ENCODE measurements around the gene SHISA9. TPM values are rescaled to one million over a fixed set of nuclear protein-coding genes. Genes with fewer than 3 reads are reported as not detected.
"Not testable (repeated sequence)": the region's sequence is repeated elsewhere in the genome, so short reads cannot be mapped to it uniquely, and the experiment has no call there.

Gene SHISA9
- not detected in 2 replicates for total RNA-seq

GRCh38 chr16:12901597-12902461 lies at the start of gene SHISA9:
Gene SHISA9 (plus strand): TSS chr16:12901598.
- intact Hi-C loops (cut with micrococcal nuclease): loop anchor here (10.0 kb wide), 1 partner anchor 807 kb away; no protein-coding TSS in a partner anchor

DNA sequence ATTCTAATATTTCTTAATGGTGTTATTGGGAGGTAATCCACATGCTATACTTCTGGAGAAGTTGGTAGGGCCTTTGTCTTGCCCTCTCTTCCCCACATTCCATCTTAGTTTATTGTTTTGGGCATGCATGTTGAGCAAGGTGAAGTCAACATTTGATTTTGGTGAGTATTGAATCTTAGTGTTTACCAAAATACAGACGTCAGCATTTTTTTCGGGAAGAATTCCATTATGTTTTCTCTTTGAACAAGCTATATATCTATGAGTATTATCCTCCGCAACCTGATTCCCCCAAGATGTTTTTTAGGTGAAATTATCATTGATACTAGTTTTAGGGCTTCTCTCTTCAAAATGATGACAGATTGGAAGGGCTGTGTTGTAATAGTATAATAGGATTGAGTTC lies 47.4 kb upstream of the SHISA9 start:
- intact Hi-C loops (cut with micrococcal nuclease): no loop called here

GRCh38 chr16:12857435-12857834 lies 44.0 kb upstream of the SHISA9 start:
- intact Hi-C loops (cut with micrococcal nuclease): not testable (repeated sequence)

GRCh38 chr16:12862327-12862726 lies 39.1 kb upstream of the SHISA9 start:
- intact Hi-C loops (cut with micrococcal nuclease): no loop called here

GRCh38 chr16:12862941-12863340 lies 38.5 kb upstream of the SHISA9 start:
- intact Hi-C loops (cut with micrococcal nuclease): no loop called here

GRCh38 chr16:12866981-12867551 lies 34.3 kb upstream of the SHISA9 start:
- intact Hi-C loops (cut with micrococcal nuclease): no loop called here

DNA sequence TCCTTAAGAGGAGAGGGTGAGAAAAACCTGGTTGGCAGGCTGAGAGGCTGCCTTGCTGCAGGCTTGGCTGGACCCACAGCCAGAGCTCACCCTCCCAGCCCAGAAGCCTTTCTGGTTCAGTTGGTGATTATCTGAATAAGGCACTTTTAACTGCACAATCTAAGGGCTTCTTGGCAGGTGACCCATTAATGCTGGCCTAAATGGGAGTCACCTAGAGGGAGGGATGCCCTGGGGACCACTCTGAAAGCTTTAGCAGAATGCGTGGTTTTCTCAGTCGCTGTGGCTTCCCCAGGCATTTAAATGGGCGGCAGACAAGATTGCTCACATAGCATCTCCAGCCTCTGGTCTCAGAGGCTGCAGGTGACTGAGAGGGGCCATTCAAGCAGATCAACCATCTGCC lies 33.2 kb upstream of the SHISA9 start:
- intact Hi-C loops (cut with micrococcal nuclease): no loop called here

- intact Hi-C loops (cut with micrococcal nuclease): no loop called here
Observed at GRCh38 chr16:12868788-12869187, 32.6 kb upstream of the SHISA9 start.

DNA sequence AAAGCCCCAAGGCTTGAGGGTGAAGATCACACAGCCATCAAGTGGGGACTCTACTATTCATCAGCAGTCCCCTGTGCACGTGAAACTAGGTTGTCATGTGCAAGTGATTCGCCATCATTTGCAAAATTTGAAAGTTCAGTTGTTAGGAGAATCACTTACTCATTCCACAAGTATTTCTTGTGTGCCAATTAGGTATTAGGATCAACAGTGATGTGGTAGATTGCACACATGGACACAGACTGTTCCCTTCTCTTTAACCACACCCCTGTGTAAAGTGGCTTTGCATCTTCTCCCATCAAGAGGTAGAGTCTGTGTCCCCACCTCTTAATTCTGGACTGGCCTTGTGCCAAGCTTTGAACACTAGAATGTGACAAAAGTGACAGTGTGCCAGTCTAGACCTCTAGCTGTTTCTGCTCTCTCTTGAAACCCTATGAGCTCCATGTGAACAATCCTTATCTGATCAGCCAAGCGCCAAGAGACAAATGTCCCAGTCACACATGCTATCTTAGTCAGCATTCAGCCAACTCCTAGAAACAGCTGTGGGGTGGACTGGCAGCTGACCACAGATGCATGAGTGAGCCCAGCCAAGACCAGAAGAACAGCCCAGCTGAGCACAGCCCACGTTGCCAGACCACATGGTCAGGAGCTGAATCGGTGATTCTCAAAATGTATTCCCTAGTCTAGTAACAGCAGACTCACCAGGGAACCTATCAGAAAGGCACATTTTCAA lies 31.5 kb upstream of the SHISA9 start:
- intact Hi-C loops (cut with micrococcal nuclease): loop anchor here (1.0 kb wide), 1 partner anchor 23 kb away; no protein-coding TSS in a partner anchor

DNA sequence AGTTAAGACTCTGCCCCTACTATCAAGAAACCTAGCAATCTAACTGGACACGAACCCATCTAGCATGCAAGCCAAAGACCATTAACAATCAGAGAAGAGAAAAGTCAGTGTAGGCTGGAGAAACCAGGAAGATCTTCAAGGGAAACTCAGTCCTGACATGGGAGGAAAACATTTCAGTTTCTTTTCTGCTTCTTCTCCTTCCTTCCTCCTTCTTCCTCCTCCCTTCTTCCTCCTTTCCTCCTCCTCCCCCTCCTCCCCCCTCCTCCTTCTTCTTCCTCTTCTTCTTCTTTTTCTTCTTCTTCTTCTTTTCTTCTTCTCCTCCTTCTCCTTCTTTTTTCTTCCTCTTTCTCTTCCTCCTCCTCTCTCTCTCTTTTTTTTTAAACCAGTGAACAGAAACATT lies 29.6 kb upstream of the SHISA9 start:
- intact Hi-C loops (cut with micrococcal nuclease): no loop called here

GRCh38 chr16:12874186-12874585 lies 27.2 kb upstream of the SHISA9 start:
- intact Hi-C loops (cut with micrococcal nuclease): no loop called here

DNA sequence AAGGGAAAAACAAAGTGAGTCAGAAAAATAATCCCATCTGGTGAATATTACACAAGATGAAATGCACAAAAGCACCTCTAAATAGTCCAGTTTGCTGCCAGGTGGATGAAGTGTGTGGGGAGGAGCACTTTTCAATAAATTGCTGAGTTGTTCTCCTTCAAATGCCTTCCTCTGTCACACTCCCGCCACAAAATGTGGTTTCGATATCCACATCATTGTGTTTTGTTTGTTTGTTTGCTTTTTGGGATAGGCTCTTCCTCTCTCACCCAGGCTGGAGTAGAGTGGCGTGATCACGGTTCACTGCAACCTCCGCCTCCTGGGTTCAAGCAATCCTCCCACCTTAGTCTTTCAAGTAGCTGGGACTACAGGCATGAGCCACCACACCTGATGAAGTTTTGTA lies 24.6 kb upstream of the SHISA9 start:
- intact Hi-C loops (cut with micrococcal nuclease): no loop called here

GRCh38 chr16:12878973-12879372 lies 22.4 kb upstream of the SHISA9 start:
- intact Hi-C loops (cut with micrococcal nuclease): no loop called here

GRCh38 chr16:12879812-12880211 lies 21.6 kb upstream of the SHISA9 start:
- intact Hi-C loops (cut with micrococcal nuclease): no loop called here

GRCh38 chr16:12881182-12881581 lies 20.2 kb upstream of the SHISA9 start:
- intact Hi-C loops (cut with micrococcal nuclease): no loop called here

DNA sequence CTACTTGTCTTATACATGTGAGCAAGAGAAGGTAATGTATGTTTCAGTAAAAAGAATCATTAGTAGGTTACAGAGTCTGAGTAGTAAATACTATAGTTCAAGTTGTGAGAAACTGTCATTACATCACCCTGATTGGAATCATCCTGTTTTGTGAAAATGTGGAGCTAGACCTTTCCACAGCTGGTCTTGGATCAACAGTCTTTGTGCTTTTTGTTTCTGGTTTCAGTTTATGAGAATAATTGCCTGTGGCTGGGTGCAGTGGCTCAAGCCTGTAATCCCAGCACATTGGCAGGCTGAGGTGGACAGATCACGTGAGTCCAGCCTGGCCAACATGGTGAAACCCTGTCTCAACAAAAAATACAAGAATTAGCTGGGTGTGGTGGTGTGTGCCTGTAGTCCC lies 19.7 kb upstream of the SHISA9 start:
- intact Hi-C loops (cut with micrococcal nuclease): no loop called here

GRCh38 chr16:12885742-12886141 lies 15.7 kb upstream of the SHISA9 start:
- intact Hi-C loops (cut with micrococcal nuclease): no loop called here

- intact Hi-C loops (cut with micrococcal nuclease): no loop called here
Observed at GRCh38 chr16:12891836-12892235, 9.6 kb upstream of the SHISA9 start.

DNA sequence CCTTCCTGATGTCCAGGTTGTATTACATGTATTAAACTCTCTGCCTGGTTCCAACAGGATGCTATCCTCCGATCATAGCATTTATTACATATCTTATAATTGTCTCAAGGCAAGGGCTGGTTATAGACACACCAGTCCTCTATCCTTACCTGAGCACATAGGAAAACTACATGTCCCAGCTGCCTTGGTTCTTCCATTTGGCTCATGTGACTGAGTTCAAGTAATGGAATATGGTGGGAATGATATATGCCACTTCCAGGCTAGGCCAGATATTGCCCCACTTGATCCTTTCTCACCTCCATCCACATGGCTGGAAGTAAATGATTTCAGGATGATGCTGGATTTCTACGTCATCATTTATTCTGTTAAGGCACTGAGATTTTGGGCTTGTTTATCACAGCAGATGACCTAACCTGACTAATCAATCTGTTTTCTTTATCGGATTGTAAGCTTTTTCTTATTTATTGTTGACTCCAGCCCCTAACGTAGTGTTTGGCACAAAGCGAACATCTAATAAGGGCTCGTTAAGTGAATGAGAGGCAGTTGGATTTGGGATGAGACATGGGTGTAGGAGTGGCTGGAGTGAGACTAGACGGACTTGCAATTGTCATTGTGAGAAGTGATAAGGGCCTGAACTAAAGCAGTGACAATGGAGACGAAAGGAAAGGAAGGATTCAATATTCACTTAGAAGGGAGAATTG lies 8.2 kb upstream of the SHISA9 start:
- intact Hi-C loops (cut with micrococcal nuclease): loop anchor here (1.0 kb wide), 1 partner anchor 23 kb away; no protein-coding TSS in a partner anchor

GRCh38 chr16:12896562-12896961 lies 4.8 kb upstream of the SHISA9 start:
- intact Hi-C loops (cut with micrococcal nuclease): no loop called here

DNA sequence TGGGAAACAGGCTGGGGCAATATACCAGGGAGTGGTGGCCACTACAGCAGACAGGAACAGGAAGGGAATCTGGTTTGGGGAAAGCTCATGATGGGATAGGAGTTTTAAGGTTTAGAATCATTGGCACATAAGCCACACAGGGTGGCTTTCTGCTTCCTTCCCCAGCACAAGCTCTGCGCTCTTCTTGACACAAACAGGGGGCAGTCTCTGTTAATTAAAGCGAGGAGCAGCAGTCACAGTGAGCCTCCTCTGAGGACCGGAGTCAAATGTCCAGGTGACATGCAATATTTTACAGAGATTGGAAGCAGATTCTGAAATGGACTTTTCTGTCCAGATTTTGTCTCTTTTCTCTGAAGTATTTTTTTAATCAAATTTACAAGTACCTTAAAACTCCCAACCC lies 2.8 kb upstream of the SHISA9 start:
- intact Hi-C loops (cut with micrococcal nuclease): no loop called here
